Astrocyte (in vitro differentiated cells and primary cell): ENCODE data around the gene VARS2. TPM values are rescaled to one million over a fixed set of nuclear protein-coding genes. Genes with fewer than 3 reads are reported as not detected.

ENCODE experiments used
- DNase-seq: peaks from one replicate; pipeline ENCODE4 v3.0.0-alpha.2; 2010; ENCODE audit warnings: low read depth
- FAIRE-seq: peaks from 2 replicates; lab custom pipeline; 2011; peaks lifted over from hg19 to GRCh38; lab: Jason Lieb, UNC
- H2AFZ ChIP-seq: 2 replicates; pipeline ENCODE4 v1.6.0; 2012; ENCODE audit warnings: low read depth, low read length, inconsistent platforms
- H3K27ac ChIP-seq: 2 replicates; pipeline ENCODE4 v1.5.1; 2011; ENCODE audit warnings: low read depth, low read length, inconsistent platforms
- H3K27me3 ChIP-seq: 2 replicates; pipeline ENCODE4 v1.6.0; 2011; ENCODE audit warnings: low read length, inconsistent platforms; ENCODE audit not compliant: insufficient read depth
- H3K36me3 ChIP-seq: 2 replicates; pipeline ENCODE4 v1.5.1; 2011; ENCODE audit warnings: low read length, inconsistent platforms; ENCODE audit not compliant: insufficient read depth
- H3K4me1 ChIP-seq: 2 replicates; pipeline ENCODE4 v1.5.1; 2011; ENCODE audit warnings: low read length, inconsistent platforms; ENCODE audit not compliant: insufficient read depth
- H3K4me2 ChIP-seq: 2 replicates; pipeline ENCODE4 v1.6.0; 2012; ENCODE audit warnings: low read length, inconsistent platforms
- H3K4me3 ChIP-seq: 2 replicates; pipeline ENCODE4 v1.5.1; 2011; ENCODE audit warnings: low read depth, mild to moderate bottlenecking, low read length, inconsistent platforms; ENCODE audit not compliant: insufficient read depth
- H3K79me2 ChIP-seq: 2 replicates; pipeline ENCODE4 v1.6.0; 2012; ENCODE audit warnings: mild to moderate bottlenecking, low read length, inconsistent platforms; ENCODE audit not compliant: insufficient read depth
- H3K9ac ChIP-seq: 2 replicates; pipeline ENCODE4 v1.6.0; 2012; ENCODE audit warnings: mild to moderate bottlenecking, low read length, inconsistent platforms
- H3K9me3 ChIP-seq: 2 replicates; pipeline ENCODE4 v1.5.1; 2012; ENCODE audit warnings: low read depth, mild to moderate bottlenecking, low read length, inconsistent platforms; ENCODE audit not compliant: insufficient read depth
- H4K20me1 ChIP-seq: 2 replicates; pipeline ENCODE4 v1.6.0; 2012; ENCODE audit warnings: low read length, inconsistent platforms; ENCODE audit not compliant: insufficient read depth
- H3K27ac Mint-ChIP-seq: one replicate; pipeline ENCODE4 v1.8.0; 2021; ENCODE audit warnings: mild to moderate bottlenecking, mixed read lengths; ENCODE audit not compliant: unreplicated experiment
- H3K27me3 Mint-ChIP-seq: one replicate; pipeline ENCODE4 v1.8.0; 2021; ENCODE audit warnings: low read depth, mixed read lengths; ENCODE audit not compliant: unreplicated experiment
- H3K36me3 Mint-ChIP-seq: one replicate; pipeline ENCODE4 v1.8.0; 2021; ENCODE audit warnings: low read depth, mixed read lengths; ENCODE audit not compliant: unreplicated experiment
- H3K4me1 Mint-ChIP-seq: one replicate; pipeline ENCODE4 v1.8.0; 2021; ENCODE audit warnings: low read depth, mixed read lengths; ENCODE audit not compliant: unreplicated experiment
- H3K4me3 Mint-ChIP-seq: one replicate; pipeline ENCODE4 v1.8.0; 2021; ENCODE audit warnings: mild to moderate bottlenecking, moderate library complexity, mixed read lengths; ENCODE audit not compliant: unreplicated experiment
- H3K9me3 Mint-ChIP-seq: one replicate; pipeline ENCODE4 v1.8.0; 2021; ENCODE audit warnings: mild to moderate bottlenecking, mixed read lengths; ENCODE audit not compliant: unreplicated experiment
- CTCF ChIP-seq: IDR thresholded peaks from 2 replicates; pipeline ENCODE4 v1.5.1; 2011; ENCODE audit warnings: low read depth, mild to moderate bottlenecking, inconsistent platforms, low read length, moderate library complexity; ENCODE audit not compliant: insufficient read depth
- EZH2 ChIP-seq: IDR thresholded peaks from 2 replicates; pipeline ENCODE4 v1.6.1; 2012; ENCODE audit warnings: mild to moderate bottlenecking, low read length, inconsistent platforms; ENCODE audit not compliant: insufficient read depth
- total RNA-seq: library from RNA; stranded (reverse); gene quantifications from 2 replicates; pipeline ENCODE4 v1.2.1, GENCODE V29; 2021

The VARS2 gene
- total RNA-seq, 1 donor from 2014 or later, result 19.8 TPM

GRCh38 chr6:30877419-30878262, 36.4 kb upstream of the VARS2 start:
- no peaks in the 10 kb centered on the region for H3K27me3 ChIP-seq
- no peak for FAIRE-seq
- peak overlapping the region; percentile 54 for H3K4me3 Mint-ChIP-seq
- H4K20me1 ChIP-seq, result no peaks in the 10 kb centered on the region
- H3K9ac ChIP-seq, result peak overlapping the region; percentile 68
- H2AFZ ChIP-seq, result peak overlapping the region; percentile 51
- peak overlapping the region; percentile 88 for H3K27ac Mint-ChIP-seq
- peaks cover 5% of the 10 kb centered on the region for H3K36me3 Mint-ChIP-seq
- peak overlapping the region; percentile 82 for H3K4me2 ChIP-seq
- DNase-seq, result peak; percentile 71
- no peaks in the 10 kb centered on the region for H3K9me3 ChIP-seq
- peaks cover 34% of the 10 kb centered on the region for H3K4me1 Mint-ChIP-seq
- peak overlapping the region; percentile 49 for H3K4me3 ChIP-seq
- no peaks in the 10 kb centered on the region for H3K79me2 ChIP-seq
- peak overlapping the region; percentile 63 for H3K27ac ChIP-seq
- peaks cover 7% of the 10 kb centered on the region for H3K9me3 Mint-ChIP-seq
- H3K4me1 ChIP-seq, result peaks cover 23% of the 10 kb centered on the region
- H3K36me3 ChIP-seq, result no peaks in the 10 kb centered on the region
- no peaks in the 10 kb centered on the region for H3K27me3 Mint-ChIP-seq
- TF ChIP-seq CTCF (peak; percentile 79), EZH2 (no peak)

- Histone ChIP-seq H3K9me3 (no peaks in the 10 kb centered on the region), H4K20me1 (no peaks in the 10 kb centered on the region), H3K4me1 (peaks cover 31% of the 10 kb centered on the region), H3K36me3 (no peaks in the 10 kb centered on the region), H3K27ac (no peak overlapping the region), H3K9ac (no peak overlapping the region), H3K79me2 (peaks cover under 1% of the 10 kb centered on the region), H3K27me3 (no peaks in the 10 kb centered on the region), H2AFZ (no peak overlapping the region), H3K4me2 (no peak overlapping the region), H3K4me3 (no peak overlapping the region)
- Mint-ChIP-seq H3K9me3 (peaks cover 3% of the 10 kb centered on the region), H3K4me3 (no peak overlapping the region), H3K27me3 (no peaks in the 10 kb centered on the region), H3K27ac (no peak overlapping the region), H3K4me1 (peaks cover 40% of the 10 kb centered on the region), H3K36me3 (no peaks in the 10 kb centered on the region)
- TF ChIP-seq CTCF (no peak), EZH2 (no peak)
- DNase-seq (no peak), FAIRE-seq (no peak)
These were observed 34.2 kb upstream of the VARS2 start for GRCh38 chr6:30879684-30880427.
